ENCODE data around the gene AUNIP.
A peak's percentile ranks its signal among the peaks of the same experiment; 100 is the strongest.

AUNIP gene, protein sequence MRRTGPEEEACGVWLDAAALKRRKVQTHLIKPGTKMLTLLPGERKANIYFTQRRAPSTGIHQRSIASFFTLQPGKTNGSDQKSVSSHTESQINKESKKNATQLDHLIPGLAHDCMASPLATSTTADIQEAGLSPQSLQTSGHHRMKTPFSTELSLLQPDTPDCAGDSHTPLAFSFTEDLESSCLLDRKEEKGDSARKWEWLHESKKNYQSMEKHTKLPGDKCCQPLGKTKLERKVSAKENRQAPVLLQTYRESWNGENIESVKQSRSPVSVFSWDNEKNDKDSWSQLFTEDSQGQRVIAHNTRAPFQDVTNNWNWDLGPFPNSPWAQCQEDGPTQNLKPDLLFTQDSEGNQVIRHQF

DNA sequence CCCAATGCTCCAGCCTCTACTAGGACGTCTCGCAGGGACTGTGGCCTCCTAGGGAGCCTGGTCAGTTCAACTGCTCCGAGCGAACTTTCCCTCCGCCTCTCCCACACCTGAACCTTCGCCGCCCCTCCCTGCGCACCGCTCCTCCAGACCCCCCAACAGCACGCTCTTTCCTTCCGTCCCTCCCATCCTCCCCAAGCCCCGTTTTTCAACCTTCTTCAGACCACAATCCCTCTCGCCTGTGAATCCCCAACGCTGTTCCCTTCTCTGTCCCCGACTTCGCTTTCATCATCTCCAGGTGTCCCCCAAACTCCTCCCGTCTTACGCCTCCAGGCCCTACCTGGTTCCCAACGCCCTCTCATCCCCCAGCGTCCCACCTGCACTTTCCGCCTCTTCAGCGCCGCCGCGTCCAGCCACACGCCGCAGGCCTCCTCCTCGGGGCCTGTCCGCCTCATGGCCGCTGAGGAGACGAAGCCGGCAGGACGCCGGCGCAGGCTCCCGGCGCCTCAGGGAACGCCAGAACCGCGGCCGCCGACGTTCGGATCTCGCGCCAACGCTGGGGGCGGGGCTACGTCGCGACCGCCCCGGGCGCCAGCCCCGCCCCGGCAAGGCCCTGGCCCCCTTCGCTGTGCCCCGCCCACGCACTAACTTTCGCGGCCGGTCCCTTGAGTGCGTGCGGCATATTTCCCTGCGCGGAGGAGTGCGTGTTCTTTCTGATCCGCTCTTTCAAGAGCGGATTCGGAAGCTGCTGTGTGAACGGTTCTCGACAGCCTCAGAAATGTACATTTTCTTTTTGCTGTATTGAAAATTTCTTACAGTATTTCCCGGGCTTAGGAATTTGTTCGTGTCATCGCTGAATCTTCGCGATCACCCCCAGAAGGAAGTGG is at the start of gene AUNIP:
TSS of gene AUNIP (minus strand) at position 552 of the 884 bp plus-strand sequence. CDS start at position 452, 100 bp downstream.
- DNase-seq, result peak; percentile 84

DNA sequence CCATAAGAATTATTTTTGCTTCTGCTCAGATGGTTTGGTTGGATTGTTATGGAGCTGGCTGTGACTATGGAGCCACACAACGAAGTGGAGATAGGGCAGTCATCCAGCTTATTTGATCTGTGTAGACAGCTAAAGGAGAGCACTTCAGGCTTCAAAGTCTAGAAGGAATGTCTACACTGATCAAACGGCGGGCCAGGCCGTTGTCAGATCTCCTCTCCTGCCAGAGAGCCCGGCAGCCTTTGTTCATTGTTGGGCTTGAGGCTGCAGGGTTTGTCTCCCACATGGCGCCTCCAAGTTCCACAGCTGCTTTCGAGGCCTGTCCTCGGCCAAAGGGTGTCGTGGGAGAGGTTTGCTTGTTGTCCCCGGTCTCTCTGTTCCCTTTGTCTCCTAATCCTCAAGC is 49.8 kb upstream of the AUNIP start:
- no peak for DNase-seq

DNA sequence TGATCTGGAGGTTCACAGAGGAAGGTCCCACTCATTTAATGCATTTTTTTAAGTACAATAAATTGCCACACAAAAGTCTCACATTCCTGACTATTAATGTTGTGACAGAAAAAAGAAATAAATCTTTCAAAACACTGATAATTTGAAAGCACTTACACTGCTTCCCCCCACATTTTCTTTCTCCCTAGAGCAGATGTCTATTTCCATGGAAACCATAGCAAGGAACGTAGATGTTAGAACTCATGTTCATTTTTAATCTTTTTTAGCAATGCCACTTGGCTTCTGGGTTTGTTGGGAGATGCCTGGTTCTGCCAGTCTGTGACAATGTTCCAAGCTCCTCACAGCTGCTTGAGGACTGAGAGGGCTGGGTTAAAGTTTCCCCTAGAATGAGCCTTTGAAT is 48.9 kb upstream of the AUNIP start:
- no peak for DNase-seq

DNA sequence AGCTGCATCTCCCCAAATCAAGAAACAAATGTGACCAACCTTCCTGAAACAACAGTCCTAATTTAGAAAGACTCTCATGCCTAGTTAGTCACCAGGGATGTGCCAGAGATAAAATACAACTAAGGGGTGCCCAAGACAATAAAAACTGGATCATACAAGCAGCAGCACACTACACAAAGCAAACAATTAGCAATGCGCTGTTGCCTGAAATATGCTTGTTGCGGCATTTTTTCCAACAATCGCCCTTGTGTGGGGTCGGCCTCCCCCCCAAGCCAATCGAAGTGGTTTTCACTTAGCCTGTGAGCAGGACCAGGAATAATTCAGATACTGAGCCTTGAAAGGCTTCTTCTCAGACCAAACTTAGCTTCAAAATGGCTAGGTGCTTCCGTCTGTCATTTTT is 48.3 kb upstream of the AUNIP start:
- no peak for DNase-seq

DNA sequence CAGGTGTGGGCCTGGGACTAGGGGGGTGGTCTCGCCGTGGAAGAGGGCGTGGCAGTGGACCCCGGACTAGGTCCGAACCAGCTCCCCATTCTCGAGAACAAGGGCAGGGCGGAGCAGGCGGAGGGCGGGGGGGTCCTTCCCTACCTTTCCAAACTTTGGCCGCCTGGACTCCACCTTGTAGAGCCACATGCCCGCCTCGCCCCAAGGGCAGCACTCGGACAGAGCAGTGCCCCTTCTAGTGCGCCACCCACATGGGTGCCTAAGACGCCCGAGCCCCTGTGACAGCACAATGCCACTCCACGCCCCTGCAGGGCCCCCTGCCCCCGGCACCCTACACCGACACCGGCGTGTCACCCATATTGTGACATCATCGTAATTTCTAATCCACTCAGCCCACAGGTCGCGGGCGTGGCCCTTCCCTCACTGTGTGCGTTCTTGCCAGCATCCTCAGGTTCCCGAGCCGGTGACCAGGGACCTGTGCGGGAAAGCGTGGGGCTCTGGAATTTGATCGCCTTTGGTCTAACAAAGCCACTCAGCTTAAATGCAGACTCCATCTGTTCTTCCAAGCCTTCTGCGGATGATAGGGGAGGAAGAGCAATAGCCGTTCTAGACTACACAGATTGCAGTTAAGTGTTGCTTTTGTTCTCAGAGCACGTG is 47.5 kb upstream of the AUNIP start:
- no peak for DNase-seq

- peak; percentile 81 for DNase-seq
Observed at GRCh38 chr1:25905680-25906643, 46.7 kb upstream of the AUNIP start, which contains the start of gene STMN1. Gene STMN1, minus strand, starts transcription at chr1:25906419. Its CDS starts 1,743 bp downstream, at chr1:25904676.

DNA sequence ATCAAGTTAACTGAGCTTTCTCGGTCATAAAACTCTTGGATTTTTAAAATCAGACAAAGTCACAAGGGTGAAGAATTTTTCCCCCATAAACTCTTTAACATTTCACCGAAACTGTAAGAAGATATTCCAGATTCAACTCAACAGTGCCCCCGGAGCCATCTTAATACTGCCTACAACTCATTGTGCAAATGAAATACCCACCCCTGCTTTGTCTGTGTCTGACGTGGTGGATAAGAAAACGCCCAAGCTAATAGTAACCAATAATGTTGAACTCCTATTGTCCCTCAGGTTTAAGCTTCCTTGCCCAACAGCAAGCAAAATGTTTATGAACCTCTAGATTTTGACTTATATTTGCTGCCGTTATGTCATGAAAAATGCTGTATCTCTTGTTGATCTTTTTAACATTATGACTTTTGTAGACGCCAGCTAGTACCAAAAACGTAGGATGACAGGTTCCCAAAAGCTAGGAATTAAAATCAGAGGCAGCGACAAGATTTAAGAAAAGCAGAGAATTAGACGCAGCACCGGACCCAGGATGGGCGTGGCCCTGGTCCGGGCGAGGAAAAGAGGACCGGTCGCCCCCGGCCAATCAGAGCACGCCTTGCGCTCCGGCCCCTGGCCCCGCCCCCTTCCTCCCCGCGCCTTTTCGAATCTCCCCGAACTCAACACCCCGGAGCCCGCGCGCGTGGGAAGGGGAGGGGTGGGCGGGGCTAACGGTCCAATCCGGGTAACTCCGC is 45.9 kb upstream of the AUNIP start:
- DNase-seq, result peak; percentile 83

DNA sequence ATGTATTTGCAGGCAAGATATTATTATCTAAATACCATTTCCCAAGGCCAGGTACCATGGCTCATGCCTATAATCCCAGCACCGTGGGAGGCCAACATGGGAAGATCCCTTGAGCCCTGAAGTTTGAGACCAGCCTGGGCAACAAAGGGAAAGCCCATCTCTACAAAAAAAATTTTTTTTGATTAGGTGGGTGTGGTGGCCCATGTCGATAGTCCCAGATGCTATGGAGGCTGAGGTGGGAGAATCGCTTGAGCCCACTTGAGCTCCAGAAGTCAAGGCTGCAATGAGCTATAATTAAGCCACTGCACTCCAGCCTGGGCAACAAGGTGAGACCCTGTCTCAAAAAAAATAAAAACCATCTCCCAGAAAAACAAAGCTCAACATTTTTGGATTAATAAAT is 44.7 kb upstream of the AUNIP start:
- no peak for DNase-seq

GRCh38 chr1:25902462-25902861 is 43.2 kb upstream of the AUNIP start:
- DNase-seq, result no peak

GRCh38 chr1:25900219-25900618 is 41.0 kb upstream of the AUNIP start:
- no peak for DNase-seq

DNA sequence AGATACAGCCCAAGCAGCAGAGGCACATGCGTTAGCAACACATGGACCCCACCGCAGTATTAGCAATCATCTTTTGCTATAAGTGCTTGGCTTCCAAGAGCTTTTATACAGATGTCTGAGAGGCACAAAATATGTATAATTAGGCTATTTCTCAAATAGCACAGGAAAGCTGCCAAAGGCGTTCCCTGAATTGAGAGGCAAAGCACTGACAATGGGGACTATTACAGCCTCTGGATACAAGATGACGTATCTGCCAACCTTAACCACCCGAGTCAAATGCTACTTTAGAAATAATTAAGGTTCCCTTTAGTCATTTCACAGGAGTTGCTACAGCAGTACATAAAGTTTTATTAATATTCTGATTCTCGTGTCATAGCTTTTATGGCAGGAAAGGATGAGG is 40.5 kb upstream of the AUNIP start:
- no peak for DNase-seq

- no peak for DNase-seq
Observed at GRCh38 chr1:25898223-25899015, 39.2 kb upstream of the AUNIP start.

- no peak for DNase-seq
Observed at GRCh38 chr1:25897754-25898153, 38.5 kb upstream of the AUNIP start.

- DNase-seq, result no peak
Observed at GRCh38 chr1:25896266-25896665, 37.0 kb upstream of the AUNIP start.

GRCh38 chr1:25895365-25895990 is 36.2 kb upstream of the AUNIP start:
- DNase-seq, result peak; percentile 87

DNA sequence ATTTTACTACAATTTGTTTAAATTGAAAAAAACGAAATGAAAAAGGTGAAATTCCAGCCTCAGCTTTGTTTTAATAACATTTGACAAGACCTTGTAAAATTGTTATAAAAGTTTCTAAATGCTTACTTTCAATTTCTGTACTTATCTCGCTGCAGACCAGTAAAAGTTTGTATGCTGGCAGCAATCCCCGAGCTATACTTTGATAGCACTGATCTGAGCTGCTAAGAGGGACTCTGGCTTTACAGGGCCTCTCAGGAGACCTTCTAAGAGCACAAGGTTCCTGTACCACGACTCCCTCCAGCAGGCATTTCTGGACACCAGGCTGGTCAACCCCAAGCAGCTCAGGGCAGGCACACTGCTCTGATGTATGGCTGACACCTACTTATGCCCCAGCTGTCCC is 33.9 kb upstream of the AUNIP start:
- DNase-seq, result no peak

DNA sequence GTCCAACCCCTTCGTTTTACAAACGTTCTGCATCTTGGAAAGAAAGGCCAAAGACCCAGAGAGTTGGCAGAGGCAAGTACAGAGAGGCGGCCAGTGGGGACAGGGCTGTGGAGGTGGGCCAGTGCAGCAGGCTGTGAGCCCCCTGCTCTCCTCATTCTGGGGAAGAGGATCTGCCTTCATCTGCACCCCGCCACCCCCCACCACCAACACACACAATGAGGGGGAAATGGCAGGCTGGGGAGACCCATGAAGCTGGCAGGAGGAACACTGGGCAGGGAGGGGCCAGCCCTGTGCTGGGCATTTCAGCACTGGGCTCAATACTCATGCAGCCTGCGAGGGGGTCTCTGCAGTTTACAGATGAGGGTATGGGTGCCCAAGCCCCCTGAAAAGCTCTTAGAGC is 32.3 kb upstream of the AUNIP start:
- no peak for DNase-seq

- no peak for DNase-seq
Observed at GRCh38 chr1:25890239-25891034, 31.2 kb upstream of the AUNIP start.

- no peak for DNase-seq
Observed at GRCh38 chr1:25889470-25889869, 30.2 kb upstream of the AUNIP start.
